ENCODE measurements around the gene ADGRB2. TPM values are rescaled to one million over a fixed set of nuclear protein-coding genes. Genes with fewer than 3 reads are reported as not detected.

The ADGRB2 gene
- total and polyA plus RNA-seq, 8 donors: 0.61 to 4.9 (median 1.9) TPM; not detected in 1

DNA sequence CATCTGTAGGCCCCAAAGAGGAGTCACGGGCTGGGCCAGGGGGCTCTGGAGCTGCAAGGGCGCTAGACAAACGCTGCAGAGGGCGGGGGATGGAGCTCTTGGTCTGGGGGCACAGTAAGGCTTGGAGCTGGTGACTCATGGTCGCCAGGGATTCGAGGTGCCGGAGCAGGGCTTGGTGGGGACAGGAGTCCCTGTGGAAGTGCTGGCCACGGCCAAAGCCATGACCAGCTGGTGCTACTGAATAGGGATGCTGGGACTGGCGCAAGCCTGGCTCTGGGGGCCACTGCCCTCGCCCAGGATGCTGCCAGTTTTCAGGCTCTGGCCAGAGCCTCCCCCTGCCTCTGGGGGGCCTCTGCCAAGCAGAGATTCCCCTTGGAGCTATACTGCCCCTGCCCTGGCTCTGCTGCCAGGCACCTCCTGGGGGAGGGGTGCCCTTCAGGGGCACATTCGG is 26.5 kb upstream of the ADGRB2 start:
- no peak overlapping the region for H3K4me3 ChIP-seq
- no peak for TF ChIP-seq POLR2A (IDR thresholded peaks at IDR 0.05)
- TF ChIP-seq, protein P1, sequence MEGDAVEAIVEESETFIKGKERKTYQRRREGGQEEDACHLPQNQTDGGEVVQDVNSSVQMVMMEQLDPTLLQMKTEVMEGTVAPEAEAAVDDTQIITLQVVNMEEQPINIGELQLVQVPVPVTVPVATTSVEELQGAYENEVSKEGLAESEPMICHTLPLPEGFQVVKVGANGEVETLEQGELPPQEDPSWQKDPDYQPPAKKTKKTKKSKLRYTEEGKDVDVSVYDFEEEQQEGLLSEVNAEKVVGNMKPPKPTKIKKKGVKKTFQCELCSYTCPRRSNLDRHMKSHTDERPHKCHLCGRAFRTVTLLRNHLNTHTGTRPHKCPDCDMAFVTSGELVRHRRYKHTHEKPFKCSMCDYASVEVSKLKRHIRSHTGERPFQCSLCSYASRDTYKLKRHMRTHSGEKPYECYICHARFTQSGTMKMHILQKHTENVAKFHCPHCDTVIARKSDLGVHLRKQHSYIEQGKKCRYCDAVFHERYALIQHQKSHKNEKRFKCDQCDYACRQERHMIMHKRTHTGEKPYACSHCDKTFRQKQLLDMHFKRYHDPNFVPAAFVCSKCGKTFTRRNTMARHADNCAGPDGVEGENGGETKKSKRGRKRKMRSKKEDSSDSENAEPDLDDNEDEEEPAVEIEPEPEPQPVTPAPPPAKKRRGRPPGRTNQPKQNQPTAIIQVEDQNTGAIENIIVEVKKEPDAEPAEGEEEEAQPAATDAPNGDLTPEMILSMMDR (IDR thresholded peaks at IDR 0.05): no peak
- TF ChIP-seq EP300 (IDR thresholded peaks at IDR 0.05): no peak
- TF ChIP-seq POLR2AphosphoS5 (IDR thresholded peaks at IDR 0.05): no peak
- DNase-seq: no peak
- no peak overlapping the region for H3K27ac ChIP-seq
- intact Hi-C loops (cut with DNase I; ENCODE audit: low total_unique reads): loop anchor here (5.0 kb wide), 1 partner anchor 123 kb away; no protein-coding TSS in a partner anchor
- H3K36me3 ChIP-seq: no peaks in the 10 kb centered on the region
- no peaks in the 10 kb centered on the region for H3K9me3 ChIP-seq
- WGBS, 5 donors: 69 to 88% (median 87%) methylated on average over 6 to 11 of the region's 11 CpGs
- H3K27me3 ChIP-seq: peaks cover 0 to 5% (median 0%) of the 10 kb centered on the region in 3 donors
- peaks cover 4 to 20% (median 13%) of the 10 kb centered on the region in 4 donors for H3K4me1 ChIP-seq

GRCh38 chr1:31790140-31790539 is 26.0 kb upstream of the ADGRB2 start:
- Histone ChIP-seq H3K36me3 (no peaks in the 10 kb centered on the region), H3K4me1 (peaks cover 4 to 20% (median 13%) of the 10 kb centered on the region in 4 donors), H3K9me3 (no peaks in the 10 kb centered on the region), H3K27ac (no peak overlapping the region), H3K27me3 (peaks cover 0 to 5% (median 0%) of the 10 kb centered on the region in 3 donors), H3K4me3 (no peak overlapping the region)
- 74 to 87% (median 82%) methylated on average over 3 of the region's 3 CpGs for WGBS, 5 donors
- TF ChIP-seq POLR2AphosphoS5 (IDR thresholded peaks at IDR 0.05): no peak
- TF ChIP-seq EP300 (IDR thresholded peaks at IDR 0.05): no peak
- TF ChIP-seq, protein P1 (IDR thresholded peaks at IDR 0.05): no peak
- no peak for TF ChIP-seq POLR2A (IDR thresholded peaks at IDR 0.05)
- intact Hi-C loops (cut with DNase I; ENCODE audit: low total_unique reads): loop anchor here (5.0 kb wide), 1 partner anchor 123 kb away; no protein-coding TSS in a partner anchor
- no peak for DNase-seq

GRCh38 chr1:31789259-31790065 is 25.3 kb upstream of the ADGRB2 start:
- Histone ChIP-seq H3K4me1 (peaks cover 4 to 20% (median 13%) of the 10 kb centered on the region in 4 donors), H3K27ac (peak overlapping the region; percentile 85 to 90 (median 85)), H3K27me3 (peaks cover 0 to 5% (median 0%) of the 10 kb centered on the region in 3 donors), H3K4me3 (peak overlapping the region; percentile 58 to 74 (median 66)), H3K36me3 (no peaks in the 10 kb centered on the region), H3K9me3 (no peaks in the 10 kb centered on the region)
- peak; percentile 97 to 98 for DNase-seq
- WGBS, 5 donors: 12 to 15% (median 14%) methylated on average over 22 to 26 of the region's 26 CpGs
- TF ChIP-seq, protein P1 (IDR thresholded peaks at IDR 0.05): peak in 6 of 7 experiments; percentile 80 to 98 (median 96)
- TF ChIP-seq EP300 (IDR thresholded peaks at IDR 0.05) (no peak), POLR2A (IDR thresholded peaks at IDR 0.05) (no peak), POLR2AphosphoS5 (IDR thresholded peaks at IDR 0.05) (peak in 1 of 3 donors; percentile 55)
- intact Hi-C loops (cut with DNase I; ENCODE audit: low total_unique reads): loop anchor here (5.0 kb wide), 1 partner anchor 122 kb away; no protein-coding TSS in a partner anchor

- 0 to 1% (median 0%) methylated on average over 4 to 22 of the region's 22 CpGs for WGBS, 5 donors
- Histone ChIP-seq H3K27me3 (peaks cover 0 to 3% (median 0%) of the 10 kb centered on the region in 3 donors), H3K27ac (peak overlapping the region; percentile 85 to 90 (median 85)), H3K4me1 (peaks cover 4 to 20% (median 13%) of the 10 kb centered on the region in 4 donors), H3K4me3 (peak overlapping the region; percentile 58 to 74 (median 66)), H3K36me3 (no peaks in the 10 kb centered on the region), H3K9me3 (no peaks in the 10 kb centered on the region)
- no peak for DNase-seq
- TF ChIP-seq, protein P1 (IDR thresholded peaks at IDR 0.05): no peak
- TF ChIP-seq POLR2A (IDR thresholded peaks at IDR 0.05) (no peak), POLR2AphosphoS5 (IDR thresholded peaks at IDR 0.05) (no peak), EP300 (IDR thresholded peaks at IDR 0.05) (no peak)
- intact Hi-C loops (cut with DNase I; ENCODE audit: low total_unique reads): no loop called here
Observed at GRCh38 chr1:31788825-31789256, 24.7 kb upstream of the ADGRB2 start.
